Cardiac muscle cell (in vitro differentiated cells and primary cell): ENCODE measurements around the gene RPS26. TPM values are rescaled to one million over a fixed set of nuclear protein-coding genes. Genes with fewer than 3 reads are reported as not detected.
A peak's percentile ranks its signal among the peaks of the same experiment; 100 is the strongest.
"Not testable (repeated sequence)": the region's sequence is repeated elsewhere in the genome, so short reads cannot be mapped to it uniquely, and the experiment has no call there.

Source experiments
- DNase-seq, 2 donors: peaks; one replicate each; pipeline versions ENCODE4 v3.0.0 to v3.0.0-alpha.2; 2010 to 2017; ENCODE audit warnings: low read depth in 1 of 2, low spot score in 1 of 2
- H3K27ac ChIP-seq: fragments of 200-600 bp; sonication (generic); 2 replicates; pipeline ENCODE4 v1.5.1; 2016
- H3K27me3 ChIP-seq: fragments of 200-600 bp; sonication (generic); 2 replicates; pipeline ENCODE4 v1.6.0; 2016; ENCODE audit warnings: control low read depth
- H3K36me3 ChIP-seq: fragments of 200-600 bp; sonication (generic); 2 replicates; pipeline ENCODE4 v1.5.1; 2016; ENCODE audit warnings: control low read depth
- H3K4me1 ChIP-seq: fragments of 200-600 bp; sonication (generic); 2 replicates; pipeline ENCODE4 v1.8.1; 2017; ENCODE audit warnings: low read depth, mild to moderate bottlenecking, mixed run types
- H3K4me3 ChIP-seq: fragments of 200-600 bp; sonication (generic); 2 replicates; pipeline ENCODE4 v1.5.1; 2016; ENCODE audit warnings: mild to moderate bottlenecking
- H3K9me3 ChIP-seq: fragments of 200-600 bp; sonication (generic); 2 replicates; pipeline ENCODE4 v1.5.1; 2017; ENCODE audit warnings: low read depth, mild to moderate bottlenecking, control low read depth
- CTCF ChIP-seq: IDR thresholded peaks from 2 replicates; pipeline ENCODE4 v1.5.1; 2012; ENCODE audit warnings: low read depth, mild to moderate bottlenecking, low read length
- polyA plus RNA-seq: library from polyadenylated mRNA; unstranded; fragments of >200 nt; fragmentation: Nextera tagmentation; extraction: Ambion mirVana; gene quantifications from 2 replicates; pipeline ENCODE4 v1.2.1, GENCODE V29; 2016
- total RNA-seq: library from RNA; depleted of rRNA; stranded (reverse); fragments of >200 nt; gene quantifications from 2 replicates; pipeline ENCODE4 v1.2.3, GENCODE V29; 2016

The RPS26 gene
- total and polyA plus RNA-seq, 2 experiments from 2014 or later = 252 to 535 TPM

GRCh38 chr12:56061982-56062381 lies 20.3 kb downstream of the RPS26 start:
- Histone ChIP-seq H3K27me3 (no peaks in the 10 kb centered on the region), H3K4me3 (no peak overlapping the region), H3K4me1 (no peaks in the 10 kb centered on the region), H3K27ac (no peak overlapping the region), H3K9me3 (no peaks in the 10 kb centered on the region), H3K36me3 (no peaks in the 10 kb centered on the region)
- no peak for DNase-seq
- no peak for TF ChIP-seq CTCF

DNA sequence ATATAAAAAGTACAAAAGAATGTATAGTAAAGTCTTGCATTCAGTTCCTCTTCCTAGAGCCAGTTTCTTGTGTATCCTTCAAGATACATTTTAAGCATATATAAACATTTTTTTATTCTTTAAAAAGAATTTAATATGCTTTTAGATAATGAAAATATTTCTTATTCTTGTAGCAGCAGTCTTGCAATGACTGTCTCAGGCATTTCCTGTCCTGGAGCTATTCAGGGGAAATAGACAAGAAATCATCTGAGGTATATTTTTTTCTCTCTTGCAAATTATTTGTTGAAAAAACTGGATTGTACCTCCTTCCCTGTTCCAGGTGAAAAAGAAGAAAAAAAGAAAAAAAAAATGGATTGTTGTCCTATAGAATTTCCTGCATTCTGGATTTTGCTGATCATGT lies 21.3 kb downstream of the RPS26 start:
- no peak for TF ChIP-seq CTCF
- peak in 1 of 2 donors; percentile 20 for DNase-seq
- no peak overlapping the region for H3K4me3 ChIP-seq
- no peaks in the 10 kb centered on the region for H3K27me3 ChIP-seq
- no peaks in the 10 kb centered on the region for H3K9me3 ChIP-seq
- H3K27ac ChIP-seq = no peak overlapping the region
- H3K36me3 ChIP-seq = no peaks in the 10 kb centered on the region
- H3K4me1 ChIP-seq = no peaks in the 10 kb centered on the region

DNA sequence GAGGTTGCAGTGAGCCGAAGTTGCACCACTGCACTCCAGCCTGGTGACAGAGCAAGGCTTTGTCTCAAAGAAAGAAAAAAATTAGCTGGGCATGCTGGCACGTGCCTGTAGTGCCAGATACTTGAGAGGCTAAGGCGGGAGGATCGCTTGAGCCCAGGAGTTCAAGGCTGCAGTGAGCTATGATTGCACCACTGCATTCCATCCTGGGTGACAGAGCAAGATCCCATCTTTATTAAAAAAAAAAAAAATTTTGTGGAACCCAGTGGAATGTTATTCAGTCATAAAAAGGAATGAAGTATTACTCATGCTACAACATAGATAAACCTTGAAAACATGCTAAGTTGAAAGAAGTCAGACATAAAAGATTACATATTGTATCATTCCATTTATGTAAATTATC lies 29.9 kb downstream of the RPS26 start:
- Histone ChIP-seq H3K4me1 (no peaks in the 10 kb centered on the region), H3K27me3 (no peaks in the 10 kb centered on the region), H3K4me3 (no peak overlapping the region), H3K27ac (no peak overlapping the region), H3K9me3 (no peaks in the 10 kb centered on the region), H3K36me3 (no peaks in the 10 kb centered on the region)
- TF ChIP-seq CTCF = no peak
- peak in 1 of 2 donors; percentile 20 for DNase-seq

DNA sequence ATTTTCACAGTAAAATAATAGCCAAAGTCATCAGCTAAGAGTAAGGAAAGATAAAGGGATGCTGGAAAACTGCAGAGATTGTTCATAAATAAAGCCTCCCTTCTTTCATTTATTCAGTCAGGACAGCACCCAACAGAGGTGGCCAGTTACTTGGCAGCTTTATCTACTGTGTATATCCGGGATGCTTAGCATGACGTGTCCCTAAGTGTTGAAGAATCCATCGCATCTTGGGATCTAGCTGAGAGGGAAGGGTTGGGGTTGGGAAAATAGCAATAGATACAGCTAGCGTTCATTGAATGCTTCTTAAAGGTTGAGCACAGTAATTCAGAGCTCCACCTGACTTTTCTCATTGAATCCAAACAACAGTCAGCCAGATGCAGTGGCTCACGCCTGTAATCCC lies 32.7 kb downstream of the RPS26 start:
- no peak overlapping the region for H3K27ac ChIP-seq
- DNase-seq = no peak

DNA sequence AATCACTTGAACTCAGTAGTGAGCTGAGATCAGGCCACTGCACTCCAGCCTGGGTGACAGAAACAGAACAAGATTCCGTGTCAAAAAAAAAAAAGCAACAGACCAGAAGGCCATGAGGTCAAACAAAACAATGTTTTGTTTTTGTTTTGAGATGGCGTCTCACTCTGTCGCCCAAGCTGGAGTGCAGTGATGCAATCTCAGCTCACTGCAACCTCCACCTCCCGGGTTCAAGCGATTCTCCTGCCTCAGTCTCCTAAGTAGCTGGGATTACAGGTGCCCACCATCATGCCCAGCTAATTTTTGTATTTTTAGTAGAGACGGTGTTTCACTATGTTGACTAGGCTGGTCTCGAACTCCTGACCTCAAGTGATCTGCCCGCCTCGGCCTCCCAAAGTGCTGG lies 36.2 kb downstream of the RPS26 start:
- H3K9me3 ChIP-seq, H3K27ac ChIP-seq, H3K4me3 ChIP-seq, H3K36me3 ChIP-seq, H3K27me3 ChIP-seq, DNase-seq: not testable (repeated sequence)
- peaks cover 22% of the 10 kb centered on the region for H3K4me1 ChIP-seq

More for the DNA sequence above, 32.7 kb downstream of the RPS26 start:
- H3K27me3 ChIP-seq = no peaks in the 10 kb centered on the region
- no peaks in the 10 kb centered on the region for H3K36me3 ChIP-seq
- no peaks in the 10 kb centered on the region for H3K9me3 ChIP-seq
- no peak overlapping the region for H3K4me3 ChIP-seq
- TF ChIP-seq CTCF = no peak
- no peaks in the 10 kb centered on the region for H3K4me1 ChIP-seq

DNA sequence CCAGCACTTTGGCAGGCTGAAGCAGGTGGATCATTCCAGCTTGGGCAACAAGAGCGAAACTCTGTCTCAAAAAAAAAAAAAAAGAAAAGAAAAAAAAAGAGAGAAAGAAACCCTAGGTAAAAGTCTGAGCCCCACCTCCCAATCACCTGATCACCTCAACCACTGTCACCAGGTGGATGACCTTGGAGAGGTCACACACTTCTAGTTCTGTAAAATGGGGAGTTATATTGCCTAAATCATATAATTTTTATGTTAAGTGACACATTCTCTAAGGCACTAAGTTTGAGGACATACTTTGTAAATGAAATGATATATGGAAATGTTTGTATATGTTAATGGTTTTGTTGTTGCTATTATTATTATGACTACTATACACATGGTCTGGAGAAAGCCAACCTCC lies 36.7 kb downstream of the RPS26 start:
- H3K27ac ChIP-seq = no peak overlapping the region
- H3K9me3 ChIP-seq = no peaks in the 10 kb centered on the region
- H3K36me3 ChIP-seq = no peaks in the 10 kb centered on the region
- H3K4me3 ChIP-seq = no peak overlapping the region
- TF ChIP-seq CTCF = no peak
- no peaks in the 10 kb centered on the region for H3K27me3 ChIP-seq
- peaks cover 22% of the 10 kb centered on the region for H3K4me1 ChIP-seq
- no peak for DNase-seq
